Sciatic nerve (tissue), 2 donors: ENCODE measurements around the gene NUMBL. TPM values are rescaled to one million over a fixed set of nuclear protein-coding genes. Genes with fewer than 3 reads are reported as not detected.
A peak's percentile ranks its signal among the peaks of the same experiment; 100 is the strongest.
"Not testable (repeated sequence)": the region's sequence is repeated elsewhere in the genome, so short reads cannot be mapped to it uniquely, and the experiment has no call there.

Experiments used
- ATAC-seq: fragments of 200-7000 bp; cut with Tn5 transposase; one replicate; pipeline ENCODE4 v1.9.1; 2020; ENCODE audit warnings: mild to moderate bottlenecking, moderate library complexity
- DNase-seq: peaks from one replicate; pipeline ENCODE4 v3.0.0-alpha.2; 2020; ENCODE audit warnings: low spot score
- intact Hi-C: fragments of 100-400 bp; cut with DNase I; formaldehyde crosslinking; loops from one replicate; pipeline ENCODE4 v1.14.2; 2022
- total RNA-seq: library from RNA; stranded (reverse); fragmentation: NEBNext Ultra II Directional; extraction: Animal tissue kit (Norgen Biotek cat#: 25700); gene quantifications from one replicate; pipeline ENCODE4 v1.2.1, GENCODE V29; 2021
- donor health status: DM: no; HTN: no; CAD: no.
- donor health status: DM: no; HTN: no; CAD: no.

The NUMBL gene
- total RNA-seq, 1 donor from 2014 or later: 123 TPM

DNA sequence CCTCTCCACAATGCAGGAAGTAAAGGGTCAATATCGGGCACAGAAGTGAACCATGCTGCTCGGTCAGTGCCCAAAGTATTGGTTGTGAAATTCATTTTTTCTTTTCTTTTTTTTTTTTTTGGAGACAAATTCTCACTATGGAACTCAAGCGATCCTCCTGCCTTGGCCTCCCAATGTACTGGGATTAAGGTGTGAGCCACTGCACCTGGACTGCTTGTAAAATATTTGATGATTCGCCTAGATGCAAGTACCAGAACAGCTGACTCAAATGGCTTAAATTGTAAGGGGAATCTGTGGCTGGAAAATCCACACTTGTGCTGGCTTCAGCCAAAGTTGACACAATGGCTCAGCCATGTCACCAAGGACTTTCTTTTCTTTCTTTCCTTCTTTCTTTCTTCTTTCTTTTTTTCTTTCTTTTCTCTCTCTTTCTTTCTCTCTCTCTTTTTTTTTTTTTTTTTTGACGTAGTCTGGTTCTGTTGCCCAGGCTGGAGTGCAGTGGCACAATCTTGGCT lies 43.7 kb downstream of the NUMBL start:
- ATAC-seq (no peak), DNase-seq (no peak)
- intact Hi-C loops: no loop called here

DNA sequence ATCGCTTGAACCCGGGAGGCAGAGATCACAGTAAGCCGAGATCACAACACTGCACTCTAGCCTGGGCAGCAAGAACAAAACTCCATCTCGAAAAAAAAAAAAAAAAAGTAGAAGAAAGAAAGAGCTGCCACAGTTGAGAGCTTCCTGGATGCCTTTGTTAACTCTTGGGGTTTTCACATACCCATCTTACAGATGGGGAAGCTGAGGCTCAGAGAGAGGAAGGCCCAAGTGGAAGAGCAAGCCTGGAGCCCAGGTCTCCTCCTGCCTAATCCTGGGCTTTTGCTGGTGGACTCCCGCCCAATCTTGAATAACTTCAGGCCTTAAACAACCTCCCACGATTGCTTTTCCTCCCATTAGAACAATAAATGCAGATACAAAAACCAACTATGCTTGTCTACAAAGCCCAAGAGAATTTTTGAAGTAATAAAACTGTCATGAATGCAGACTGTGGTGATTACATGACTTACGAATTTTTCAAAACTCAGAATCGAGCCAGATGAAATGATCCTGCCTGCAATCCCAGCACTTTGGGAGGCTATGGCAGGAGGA lies 47.6 kb downstream of the NUMBL start:
- no peak for DNase-seq
- intact Hi-C loops: no loop called here
- no peak for ATAC-seq

DNA sequence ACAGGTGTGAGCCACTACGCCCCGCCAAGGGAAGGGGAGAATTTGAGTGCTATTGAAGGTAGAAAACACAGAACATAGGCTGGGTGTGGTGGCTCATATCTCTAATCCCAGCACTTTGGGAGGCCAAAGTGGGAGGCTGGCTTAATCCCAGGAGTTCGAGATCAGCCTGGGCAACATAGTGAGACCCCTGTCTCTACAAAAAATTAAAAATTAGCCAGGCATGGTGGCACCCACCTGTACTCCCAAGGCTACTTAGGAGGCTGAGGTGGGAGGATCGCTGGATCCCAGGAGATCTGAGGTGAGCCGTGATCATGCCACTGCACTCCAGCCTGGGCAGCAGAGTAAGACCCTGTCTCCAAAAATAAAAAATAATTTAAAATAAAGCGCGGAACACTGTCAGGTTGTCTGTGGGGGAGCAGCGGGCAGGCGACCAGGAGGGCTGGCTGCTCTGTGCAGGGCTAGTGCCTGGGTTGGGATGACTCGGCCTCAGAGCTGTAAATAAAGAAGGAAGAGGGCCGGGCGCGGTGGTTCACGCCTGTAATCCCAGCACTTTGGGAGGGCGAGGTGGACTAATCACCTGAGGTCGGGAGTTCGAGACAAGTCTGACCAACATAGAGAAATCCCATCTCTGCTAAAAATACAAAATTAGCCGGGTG lies 48.3 kb downstream of the NUMBL start:
- ATAC-seq (no peak), DNase-seq (no peak)
- intact Hi-C loops: no loop called here

DNA sequence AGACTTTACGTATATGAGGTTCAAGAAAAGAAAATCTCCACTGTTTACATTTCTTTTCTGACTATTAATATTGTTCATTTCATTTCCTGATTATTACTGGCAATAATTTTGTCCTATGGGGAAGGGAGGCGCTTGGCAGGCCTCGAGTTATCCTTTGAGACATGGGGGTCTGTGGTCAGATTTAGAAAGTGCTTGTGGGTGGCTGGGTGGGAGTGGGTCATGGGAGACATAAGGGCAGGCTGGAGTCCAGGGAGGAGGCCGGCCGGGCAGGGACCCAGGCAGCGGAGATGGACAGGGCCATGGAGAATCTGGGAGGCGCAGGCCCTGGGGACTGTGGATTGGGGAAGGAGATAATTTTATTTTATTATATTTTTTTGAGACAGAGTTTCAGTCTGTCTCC lies 49.2 kb downstream of the NUMBL start:
- intact Hi-C loops: no loop called here
- ATAC-seq: peak; percentile 8
- DNase-seq: peak; percentile 73

DNA sequence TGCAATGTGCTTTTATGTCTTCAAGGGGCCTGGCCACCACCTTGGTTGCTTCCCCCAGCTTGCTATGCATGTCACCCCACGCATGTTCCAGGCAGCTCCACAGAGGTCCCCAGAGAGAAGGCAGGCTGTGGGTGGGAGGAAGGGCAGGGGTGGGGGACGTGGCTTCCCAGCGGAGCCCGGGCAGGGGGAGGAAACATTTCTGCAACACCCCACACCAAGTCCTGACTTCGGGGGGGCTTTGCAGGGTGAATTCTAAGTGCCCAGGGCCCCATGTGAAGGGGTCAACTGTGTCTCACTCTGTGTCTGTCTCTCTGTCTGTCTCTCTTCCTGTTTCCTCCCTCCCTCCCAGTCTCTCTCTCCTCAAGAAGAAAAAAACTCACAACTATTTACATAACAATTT lies 49.7 kb downstream of the NUMBL start:
- DNase-seq: no peak
- intact Hi-C loops: no loop called here

DNA sequence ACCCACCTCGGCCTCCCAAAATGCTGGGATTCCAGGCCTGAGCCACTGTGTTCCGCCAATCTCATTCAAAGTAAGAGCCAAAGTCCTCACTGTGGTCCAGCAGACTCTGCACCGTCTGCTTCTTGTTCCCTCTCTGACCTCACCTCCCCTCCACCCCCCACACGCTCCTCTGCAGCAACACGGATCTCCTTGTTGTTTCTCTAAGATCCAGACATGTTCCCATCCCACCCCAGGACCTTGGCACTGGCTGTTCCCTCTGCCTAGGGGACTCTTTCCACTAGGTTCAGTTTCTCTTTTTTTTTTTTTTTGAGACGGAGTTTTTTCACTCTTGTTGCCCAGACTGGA lies 50.8 kb downstream of the NUMBL start:
- no peak for DNase-seq
- no peak for ATAC-seq
- intact Hi-C loops: loop anchor here (10.0 kb wide), 1 partner anchor 105 kb away; no protein-coding TSS in a partner anchor

More for the DNA sequence above, 49.7 kb downstream of the NUMBL start:
- ATAC-seq: peak; percentile 27

DNA sequence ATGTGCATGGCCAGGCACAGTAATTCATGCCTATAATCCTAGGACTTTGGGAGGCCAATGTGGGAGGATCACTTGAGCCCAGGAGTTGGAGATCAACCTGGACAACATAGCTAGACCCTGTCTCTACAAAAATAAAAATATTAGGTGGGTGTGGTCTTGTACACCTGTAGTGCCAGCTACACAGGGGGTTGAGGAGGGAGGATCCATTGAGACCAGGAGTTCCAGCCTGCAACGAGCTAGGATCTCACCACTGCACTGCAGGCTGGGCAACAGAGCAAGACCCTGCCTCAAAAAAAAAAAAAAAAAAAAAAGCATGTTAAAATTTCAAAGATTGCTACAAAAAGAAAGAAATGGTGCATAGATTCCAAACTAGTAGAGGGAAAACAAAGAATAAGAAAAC lies 52.1 kb downstream of the NUMBL start:
- intact Hi-C loops: loop anchor here (10.0 kb wide), 1 partner anchor 104 kb away; no protein-coding TSS in a partner anchor
- ATAC-seq (no peak), DNase-seq (no peak)

DNA sequence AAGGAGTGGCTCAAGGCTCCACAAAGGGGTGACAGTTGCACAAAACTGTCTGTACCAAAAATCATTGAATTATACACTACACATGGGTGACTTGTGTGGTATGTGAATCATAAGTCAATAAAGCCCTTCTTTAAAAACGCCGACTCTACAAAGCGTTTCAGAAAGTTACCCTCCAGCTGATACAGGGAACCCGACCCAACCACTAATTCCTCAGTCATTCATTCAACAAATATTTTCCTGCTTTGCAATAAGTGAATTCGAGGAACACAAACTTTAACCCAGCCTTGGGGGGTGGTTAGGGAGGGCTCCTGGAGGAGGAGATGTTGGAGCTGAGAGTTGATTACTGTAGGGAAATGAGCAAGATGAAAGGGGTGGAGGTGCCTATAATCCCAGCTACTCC lies 57.2 kb downstream of the NUMBL start:
- intact Hi-C loops: loop anchor here (10.0 kb wide), 1 partner anchor 98 kb away; no protein-coding TSS in a partner anchor
- DNase-seq: no peak
- ATAC-seq: no peak

DNA sequence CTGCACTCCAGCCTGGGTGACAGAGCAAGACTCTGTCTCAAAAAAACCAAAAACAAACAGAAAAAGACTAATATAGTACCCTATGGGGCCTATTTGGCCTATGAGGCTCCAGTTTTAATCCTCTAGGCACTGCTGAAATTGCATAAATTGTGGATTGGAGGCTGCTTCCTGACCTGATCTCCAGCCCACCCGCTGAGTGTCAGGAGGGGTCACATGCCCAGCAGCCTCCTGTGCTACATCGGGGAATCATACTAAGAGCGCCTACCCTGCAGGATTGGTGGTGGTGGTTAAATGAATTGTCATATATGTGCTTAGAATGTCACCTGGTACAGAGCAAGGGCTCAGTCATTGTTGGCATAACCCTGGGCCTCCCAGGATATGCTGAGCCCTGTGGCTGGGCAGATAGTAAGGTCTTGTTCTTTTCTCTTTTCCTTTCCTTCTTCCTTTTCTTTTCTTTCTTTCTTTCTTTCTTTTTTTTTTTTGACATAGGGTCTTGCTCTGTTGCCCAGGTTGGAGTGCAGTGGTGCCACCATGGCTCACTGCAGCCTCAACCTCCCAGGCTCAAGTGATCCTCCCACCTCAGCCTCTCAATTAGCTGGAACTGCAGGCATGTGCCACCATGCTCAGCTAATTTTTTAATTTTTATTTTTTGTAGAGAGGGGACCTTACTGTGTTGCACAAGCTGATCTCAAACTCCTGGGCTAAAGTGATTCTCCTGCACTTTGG lies 58.0 kb downstream of the NUMBL start:
- intact Hi-C loops: loop anchor here (10.0 kb wide), 1 partner anchor 98 kb away; no protein-coding TSS in a partner anchor

DNA sequence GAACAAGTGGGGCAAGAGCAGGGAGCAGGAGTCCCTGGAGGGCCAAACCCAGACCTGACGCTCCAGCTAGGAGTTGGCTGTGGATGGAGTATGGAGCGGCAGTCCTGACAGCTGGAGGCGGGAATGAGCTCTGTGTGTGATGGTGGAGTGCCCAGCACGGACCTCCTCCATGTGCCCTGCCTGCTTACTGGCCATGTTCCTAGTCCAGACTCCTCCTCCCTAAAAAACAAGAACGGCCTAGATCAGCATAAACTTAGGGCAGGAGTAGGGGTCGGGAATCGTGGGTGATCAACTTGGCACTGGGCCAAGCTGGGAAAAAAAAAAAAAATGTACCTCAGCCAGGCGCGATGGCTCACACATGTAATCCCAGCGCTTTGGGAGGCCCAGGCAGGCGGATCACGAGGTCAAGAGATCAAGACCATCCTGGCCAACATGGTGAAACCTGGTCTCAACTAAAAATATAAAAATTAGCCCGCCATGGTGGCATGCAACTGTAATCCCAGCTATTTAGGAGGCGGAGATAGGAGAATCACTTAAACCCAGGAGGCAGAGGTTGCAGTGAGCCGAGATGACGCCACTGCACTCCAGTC lies 59.8 kb downstream of the NUMBL start:
- intact Hi-C loops: loop anchor here (10.0 kb wide), 1 partner anchor 96 kb away; no protein-coding TSS in a partner anchor
- no peak for DNase-seq

More for the DNA sequence above, 58.0 kb downstream of the NUMBL start:
- ATAC-seq (no peak), DNase-seq (no peak)

DNA sequence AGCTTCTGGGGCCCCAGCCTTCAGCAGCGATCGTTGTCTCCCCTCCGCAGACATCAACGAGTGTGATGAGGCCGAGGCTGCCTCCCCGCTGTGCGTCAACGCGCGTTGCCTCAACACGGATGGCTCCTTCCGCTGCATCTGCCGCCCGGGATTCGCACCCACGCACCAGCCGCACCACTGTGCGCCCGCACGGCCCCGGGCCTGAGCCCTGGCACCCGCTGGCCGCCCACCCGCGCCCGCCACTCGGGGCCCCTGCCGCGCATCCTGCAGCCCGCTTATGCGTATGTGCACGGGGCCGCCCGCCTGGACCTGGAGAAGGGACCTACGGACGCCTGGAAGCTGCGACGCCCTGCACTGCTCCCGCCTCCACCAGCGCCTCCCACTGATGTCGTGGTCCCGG lies 61.1 kb downstream of the NUMBL start:
- intact Hi-C loops: no loop called here

More for the DNA sequence above, 59.8 kb downstream of the NUMBL start:
- ATAC-seq: no peak

DNA sequence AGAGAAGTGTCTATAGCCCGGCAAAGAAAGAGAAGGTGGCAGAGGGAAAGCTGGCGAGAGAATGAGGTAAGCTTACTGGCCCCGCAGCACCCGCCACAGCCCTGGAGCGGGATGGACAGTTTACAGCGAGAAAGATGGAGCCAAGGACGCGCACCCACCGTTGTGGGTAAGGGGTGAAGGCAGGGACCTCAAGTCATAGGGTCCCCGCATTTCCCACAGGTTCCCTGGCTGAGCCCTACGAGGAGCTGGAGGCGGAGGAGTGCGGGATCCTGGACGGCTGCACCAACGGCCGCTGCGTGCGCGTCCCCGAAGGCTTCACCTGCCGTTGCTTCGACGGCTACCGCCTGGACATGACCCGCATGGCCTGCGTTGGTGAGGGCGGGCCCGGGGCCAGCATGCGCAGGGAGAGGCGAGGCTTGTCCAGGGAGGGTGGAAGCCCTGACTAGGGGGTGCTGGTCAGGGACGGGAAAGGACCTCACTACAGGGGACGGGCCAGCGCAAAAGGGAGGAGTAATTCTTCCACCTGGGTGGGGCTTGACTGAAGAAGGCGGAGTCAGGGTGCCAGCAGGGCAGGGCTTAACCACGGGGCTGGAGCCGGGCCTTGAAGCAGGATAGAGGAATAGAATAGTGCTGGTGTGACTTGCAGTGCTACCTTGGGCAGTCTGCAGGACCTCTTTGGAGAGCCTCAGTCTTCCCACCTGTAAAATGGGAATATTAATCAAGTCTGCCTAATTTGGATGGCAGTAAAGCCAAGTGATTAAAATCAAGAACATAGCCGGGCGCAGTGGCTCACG lies 62.8 kb downstream of the NUMBL start:
- no peak for DNase-seq
- intact Hi-C loops: no loop called here
- ATAC-seq: no peak

More for the DNA sequence above, 61.1 kb downstream of the NUMBL start:
- ATAC-seq: no peak
- DNase-seq: no peak

DNA sequence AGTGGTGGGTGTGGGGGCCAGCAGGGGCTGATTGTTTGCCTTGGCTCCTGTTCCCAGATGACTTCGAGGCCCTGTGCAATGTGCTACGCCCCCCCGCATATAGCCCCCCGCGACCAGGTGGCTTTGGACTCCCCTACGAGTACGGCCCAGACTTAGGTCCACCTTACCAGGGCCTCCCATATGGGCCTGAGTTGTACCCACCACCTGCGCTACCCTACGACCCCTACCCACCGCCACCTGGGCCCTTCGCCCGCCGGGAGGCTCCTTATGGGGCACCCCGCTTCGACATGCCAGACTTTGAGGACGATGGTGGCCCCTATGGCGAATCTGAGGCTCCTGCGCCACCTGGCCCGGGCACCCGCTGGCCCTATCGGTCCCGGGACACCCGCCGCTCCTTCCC lies 63.5 kb downstream of the NUMBL start:
- no peak for DNase-seq
- no peak for ATAC-seq
- intact Hi-C loops: no loop called here

DNA sequence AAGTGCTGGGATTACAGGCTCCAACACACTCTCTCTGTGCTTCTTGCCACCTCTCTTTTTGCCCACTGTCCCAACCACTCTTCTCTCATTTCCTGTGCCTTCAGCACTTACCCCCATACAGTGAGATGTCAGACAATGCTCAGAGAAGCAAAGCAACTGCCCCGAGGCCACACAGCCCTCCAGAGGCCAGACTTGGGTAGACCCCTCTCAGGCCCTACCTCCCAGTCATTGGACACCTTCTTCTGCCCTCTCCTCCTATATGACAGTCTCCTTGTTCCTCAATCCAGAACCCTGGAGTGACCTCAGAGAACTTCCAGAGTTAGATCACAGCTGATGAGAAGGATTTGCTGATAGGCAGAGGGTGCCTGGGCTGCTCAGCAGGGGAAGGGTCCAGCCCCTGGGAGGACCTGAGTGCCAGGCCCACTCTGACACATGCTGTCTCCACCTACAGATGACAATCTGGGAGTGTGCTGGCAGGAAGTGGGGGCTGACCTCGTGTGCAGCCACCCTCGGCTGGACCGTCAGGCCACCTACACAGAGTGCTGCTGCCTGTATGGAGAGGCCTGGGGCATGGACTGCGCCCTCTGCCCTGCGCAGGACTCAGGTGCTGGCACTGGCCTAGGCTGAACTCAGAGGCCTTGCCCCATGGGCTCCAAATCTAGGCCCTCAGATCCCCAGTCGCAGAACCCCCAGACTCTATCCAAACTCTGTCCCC lies 64.9 kb downstream of the NUMBL start:
- ATAC-seq (no peak), DNase-seq (no peak)

DNA sequence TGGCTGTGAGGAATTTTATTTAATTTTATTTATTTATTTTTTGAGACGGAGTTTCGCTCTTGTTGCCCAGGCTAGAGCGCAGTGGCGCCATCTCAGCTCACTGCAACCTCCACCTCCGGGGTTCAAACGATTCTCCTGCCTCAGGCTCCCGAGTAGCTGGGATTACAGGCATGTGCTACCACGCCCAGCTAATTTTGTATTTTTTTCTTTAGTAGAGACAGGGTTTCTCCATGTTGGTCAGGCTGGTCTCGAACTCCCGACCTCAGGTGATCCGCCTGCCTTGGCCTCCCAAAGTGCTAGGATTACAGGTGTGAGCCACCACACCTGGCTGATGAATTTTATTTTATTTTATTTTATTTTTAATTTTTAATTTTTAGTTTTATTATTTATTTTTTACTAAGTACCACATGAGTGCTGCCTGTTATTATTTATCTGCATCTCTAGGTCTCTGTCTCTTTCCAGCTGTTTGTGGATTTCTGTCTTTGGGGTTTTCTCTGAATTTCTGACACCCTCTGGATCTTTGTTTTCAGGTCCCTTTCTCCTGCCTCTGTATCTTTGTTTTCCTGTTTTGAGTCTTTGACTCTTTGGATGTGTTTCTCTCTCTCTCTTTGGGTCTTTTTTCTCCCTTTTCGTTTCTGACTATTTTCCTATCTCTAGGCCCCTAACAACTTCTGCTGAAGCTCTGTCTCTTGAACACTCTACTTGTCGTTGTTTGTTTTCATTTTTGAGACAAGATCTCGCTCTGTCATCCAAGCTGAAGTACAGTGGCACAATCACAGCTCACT lies 65.9 kb downstream of the NUMBL start:
- DNase-seq, intact Hi-C loops, ATAC-seq: not testable (repeated sequence)

More for the DNA sequence above, 64.9 kb downstream of the NUMBL start:
- intact Hi-C loops: no loop called here

DNA sequence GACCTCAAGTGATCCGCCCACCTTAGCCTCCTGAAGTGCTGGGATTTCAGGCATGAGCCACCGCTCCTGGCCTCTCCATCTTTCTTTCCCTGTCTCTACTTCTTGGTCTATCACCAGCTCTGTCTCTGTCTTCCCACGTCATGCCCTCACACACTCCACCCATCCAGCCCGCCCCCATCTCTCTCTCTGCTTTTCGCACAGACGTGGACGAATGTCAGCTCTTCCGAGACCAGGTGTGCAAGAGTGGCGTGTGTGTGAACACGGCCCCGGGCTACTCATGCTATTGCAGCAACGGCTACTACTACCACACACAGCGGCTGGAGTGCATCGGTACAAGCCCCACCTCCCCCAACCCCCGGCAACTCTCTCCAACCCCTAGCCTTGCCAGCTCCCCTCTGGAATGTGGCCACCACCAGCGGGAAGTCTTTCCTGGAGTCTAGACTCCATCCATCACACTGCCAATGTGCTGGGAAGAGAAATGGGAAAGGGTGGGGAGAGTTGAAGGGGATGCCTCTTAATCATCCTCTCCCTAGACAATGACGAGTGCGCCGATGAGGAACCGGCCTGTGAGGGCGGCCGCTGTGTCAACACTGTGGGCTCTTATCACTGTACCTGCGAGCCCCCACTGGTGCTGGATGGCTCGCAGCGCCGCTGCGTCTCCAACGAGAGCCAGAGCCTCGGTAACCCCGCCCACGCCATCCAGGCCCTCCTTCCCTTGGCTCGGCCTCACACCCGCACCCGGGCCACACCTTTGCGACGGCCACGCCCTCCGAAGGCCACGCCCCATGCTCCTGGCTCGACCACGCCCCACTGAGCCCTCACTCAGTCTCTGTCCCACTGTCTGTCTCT lies 66.8 kb downstream of the NUMBL start:
- intact Hi-C loops: no loop called here
- peak; percentile 27 for ATAC-seq
- peak; percentile 69 for DNase-seq

DNA sequence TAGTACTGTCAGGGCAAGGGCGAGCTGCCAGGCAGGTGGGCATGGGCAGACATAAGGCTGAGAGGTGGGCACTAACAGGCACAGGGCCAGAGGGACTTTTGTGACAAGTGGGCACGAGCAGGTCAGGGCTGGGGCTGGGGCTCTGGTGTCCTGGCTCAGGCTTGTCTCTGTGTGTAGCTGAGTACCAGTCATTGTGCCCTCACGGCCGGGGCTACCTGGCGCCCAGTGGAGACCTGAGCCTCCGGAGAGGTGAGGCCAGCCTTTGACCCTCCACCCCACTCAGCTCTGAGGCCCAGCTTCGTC lies 67.7 kb downstream of the NUMBL start:
- intact Hi-C loops: no loop called here
- ATAC-seq (no peak), DNase-seq (no peak)
